NCI-H345 (cell line): ENCODE measurements around the gene TMEM200A.
"Not testable (repeated sequence)": the region's sequence is repeated elsewhere in the genome, so short reads cannot be mapped to it uniquely, and the experiment has no call there.

Source experiments
- DNase-seq: peaks from one replicate; lab custom pipeline; 2025; lab: John Stamatoyannopoulos, UW

TMEM200A gene

GRCh38 chr6:130365166-130366106, at the start of gene TMEM200A:
TSS of gene TMEM200A (plus strand) at chr6:130366017. CDS start at chr6:130440423, 74,406 bp downstream.
- peak; percentile 67 for DNase-seq

GRCh38 chr6:130320908-130321307, 44.9 kb upstream of the TMEM200A start:
- DNase-seq: no peak

GRCh38 chr6:130322673-130323268, 43.0 kb upstream of the TMEM200A start:
- peak; percentile 52 for DNase-seq

GRCh38 chr6:130324657-130325056, 41.2 kb upstream of the TMEM200A start:
- DNase-seq: no peak

- DNase-seq: no peak
Observed at GRCh38 chr6:130326496-130326895, 39.3 kb upstream of the TMEM200A start.

GRCh38 chr6:130337534-130337933, 28.3 kb upstream of the TMEM200A start:
- no peak for DNase-seq

GRCh38 chr6:130346324-130346723, 19.5 kb upstream of the TMEM200A start:
- DNase-seq: not testable (repeated sequence)

GRCh38 chr6:130354322-130354721, 11.5 kb upstream of the TMEM200A start:
- DNase-seq: no peak

GRCh38 chr6:130355572-130355971, 10.2 kb upstream of the TMEM200A start:
- no peak for DNase-seq

GRCh38 chr6:130357436-130357835, 8.4 kb upstream of the TMEM200A start:
- DNase-seq: no peak

GRCh38 chr6:130359736-130360135, 6.1 kb upstream of the TMEM200A start:
- no peak for DNase-seq

GRCh38 chr6:130362128-130362527, 3.7 kb upstream of the TMEM200A start:
- DNase-seq: no peak

- no peak for DNase-seq
Observed at GRCh38 chr6:130364224-130364780, 1.5 kb upstream of the TMEM200A start.

- DNase-seq: peak; percentile 34
Observed at GRCh38 chr6:130366107-130367005, 539 bp downstream of the TMEM200A start.

GRCh38 chr6:130367767-130368166, 1.9 kb downstream of the TMEM200A start:
- no peak for DNase-seq

- DNase-seq: no peak
Observed at GRCh38 chr6:130368576-130368975, 2.8 kb downstream of the TMEM200A start.

GRCh38 chr6:130369831-130370230, 4.0 kb downstream of the TMEM200A start:
- no peak for DNase-seq

GRCh38 chr6:130371921-130372420, 6.2 kb downstream of the TMEM200A start:
- no peak for DNase-seq

GRCh38 chr6:130372786-130373185, 7.0 kb downstream of the TMEM200A start:
- no peak for DNase-seq

- DNase-seq: no peak
Observed at GRCh38 chr6:130373992-130374391, 8.2 kb downstream of the TMEM200A start.

GRCh38 chr6:130376936-130377335, 11.1 kb downstream of the TMEM200A start:
- no peak for DNase-seq

GRCh38 chr6:130377371-130377770, 11.6 kb downstream of the TMEM200A start:
- DNase-seq: no peak
